Measurements from ENCODE around the gene PTPRN2.

PTPRN2 gene

GRCh38 chr7:157944051-157944450, 643.6 kb downstream of the PTPRN2 start:
- no peak overlapping the region for H3K4me3 ChIP-seq (ENCODE audit: low read depth, low read length)
- TF ChIP-seq MAX (IDR thresholded peaks at IDR 0.05; ENCODE audit: low read depth, low read length) (no peak), MYC (IDR thresholded peaks at IDR 0.05; ENCODE audit: low read depth, low read length) (no peak), CTCF (IDR thresholded peaks at IDR 0.05; ENCODE audit: low read depth, low read length) (no peak), POLR2A (IDR thresholded peaks at IDR 0.05; ENCODE audit: extremely low read depth, insufficient read length) (no peak)
- DNase-seq (ENCODE audit: low read depth) = no peak

- TF ChIP-seq MYC (IDR thresholded peaks at IDR 0.05; ENCODE audit: low read depth, low read length) (no peak), POLR2A (IDR thresholded peaks at IDR 0.05; ENCODE audit: extremely low read depth, insufficient read length) (no peak), CTCF (IDR thresholded peaks at IDR 0.05; ENCODE audit: low read depth, low read length) (no peak), MAX (IDR thresholded peaks at IDR 0.05; ENCODE audit: low read depth, low read length) (no peak)
- DNase-seq (ENCODE audit: low read depth) = no peak
- H3K4me3 ChIP-seq (ENCODE audit: low read depth, low read length) = no peak overlapping the region
These were observed 644.1 kb downstream of the PTPRN2 start for GRCh38 chr7:157943561-157943960.

GRCh38 chr7:157941210-157941609, 646.4 kb downstream of the PTPRN2 start:
- TF ChIP-seq MYC (IDR thresholded peaks at IDR 0.05; ENCODE audit: low read depth, low read length) = no peak
- no peak for TF ChIP-seq CTCF (IDR thresholded peaks at IDR 0.05; ENCODE audit: low read depth, low read length)
- no peak for TF ChIP-seq POLR2A (IDR thresholded peaks at IDR 0.05; ENCODE audit: extremely low read depth, insufficient read length)
- TF ChIP-seq MAX (IDR thresholded peaks at IDR 0.05; ENCODE audit: low read depth, low read length) = no peak

GRCh38 chr7:157940497-157940896, 647.1 kb downstream of the PTPRN2 start:
- H3K4me3 ChIP-seq (ENCODE audit: low read depth, low read length) = no peak overlapping the region
- TF ChIP-seq POLR2A (IDR thresholded peaks at IDR 0.05; ENCODE audit: extremely low read depth, insufficient read length) (no peak), MAX (IDR thresholded peaks at IDR 0.05; ENCODE audit: low read depth, low read length) (no peak), CTCF (IDR thresholded peaks at IDR 0.05; ENCODE audit: low read depth, low read length) (no peak), MYC (IDR thresholded peaks at IDR 0.05; ENCODE audit: low read depth, low read length) (no peak)
- DNase-seq (ENCODE audit: low read depth) = no peak

More at GRCh38 chr7:157941210-157941609, 646.4 kb downstream of the PTPRN2 start:
- no peak for DNase-seq (ENCODE audit: low read depth)
- no peak overlapping the region for H3K4me3 ChIP-seq (ENCODE audit: low read depth, low read length)

- no peak overlapping the region for H3K4me3 ChIP-seq (ENCODE audit: low read depth, low read length)
These were observed 649.4 kb downstream of the PTPRN2 start for GRCh38 chr7:157938211-157938610.

More at GRCh38 chr7:157938211-157938610, 649.4 kb downstream of the PTPRN2 start:
- TF ChIP-seq POLR2A (IDR thresholded peaks at IDR 0.05; ENCODE audit: extremely low read depth, insufficient read length) (no peak), MAX (IDR thresholded peaks at IDR 0.05; ENCODE audit: low read depth, low read length) (no peak), MYC (IDR thresholded peaks at IDR 0.05; ENCODE audit: low read depth, low read length) (no peak), CTCF (IDR thresholded peaks at IDR 0.05; ENCODE audit: low read depth, low read length) (no peak)
- DNase-seq (ENCODE audit: low read depth) = no peak
